Islet of Langerhans (tissue), 1 donor: ENCODE data around the gene FAM193A.
"Not testable (repeated sequence)": the region's sequence is repeated elsewhere in the genome, so short reads cannot be mapped to it uniquely, and the experiment has no call there.

Experiments
- FAIRE-seq: peaks from one replicate; lab custom pipeline; 2011; peaks lifted over from hg19 to GRCh38; lab: Jason Lieb, UNC

FAM193A gene

DNA sequence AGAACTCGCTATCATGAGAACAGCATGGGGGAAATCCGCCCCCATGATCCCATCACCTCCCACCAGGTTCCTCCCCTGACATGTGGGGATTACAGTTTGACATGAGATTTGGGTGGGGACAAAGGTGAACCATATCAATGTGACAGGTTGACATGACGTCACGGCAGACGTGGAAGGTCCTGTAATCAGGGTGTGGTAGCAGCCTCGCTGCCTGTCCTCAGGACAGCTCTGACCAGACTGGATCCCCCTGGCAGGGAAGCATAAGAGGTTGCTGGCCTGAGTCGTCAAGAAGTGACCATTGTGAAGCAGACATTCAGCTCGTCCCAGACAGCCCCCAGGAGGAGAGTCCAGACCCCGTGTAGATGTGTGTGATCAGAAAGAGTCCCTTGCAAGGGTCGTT lies 115.1 kb downstream of the FAM193A start:
- FAIRE-seq, result no peak

DNA sequence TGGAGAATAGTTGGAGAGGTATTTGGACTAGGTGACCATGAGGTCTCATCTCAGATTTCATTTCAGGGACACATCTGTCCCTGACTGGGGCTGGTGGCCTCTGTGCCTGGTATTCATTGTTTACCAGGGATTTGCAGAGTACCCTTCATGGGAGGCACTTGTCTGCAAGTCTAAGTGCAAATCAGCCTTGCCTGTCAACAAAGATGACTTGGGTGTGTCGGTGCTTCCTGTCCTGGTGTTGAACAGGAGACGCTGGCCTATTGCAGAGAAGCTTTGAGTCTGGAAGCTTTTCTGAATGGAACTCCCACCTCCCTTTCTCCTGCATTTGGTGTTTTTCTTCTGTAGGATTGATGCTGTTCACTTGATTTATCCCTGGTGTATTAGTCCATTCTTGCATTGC lies 115.6 kb downstream of the FAM193A start:
- FAIRE-seq, result no peak

DNA sequence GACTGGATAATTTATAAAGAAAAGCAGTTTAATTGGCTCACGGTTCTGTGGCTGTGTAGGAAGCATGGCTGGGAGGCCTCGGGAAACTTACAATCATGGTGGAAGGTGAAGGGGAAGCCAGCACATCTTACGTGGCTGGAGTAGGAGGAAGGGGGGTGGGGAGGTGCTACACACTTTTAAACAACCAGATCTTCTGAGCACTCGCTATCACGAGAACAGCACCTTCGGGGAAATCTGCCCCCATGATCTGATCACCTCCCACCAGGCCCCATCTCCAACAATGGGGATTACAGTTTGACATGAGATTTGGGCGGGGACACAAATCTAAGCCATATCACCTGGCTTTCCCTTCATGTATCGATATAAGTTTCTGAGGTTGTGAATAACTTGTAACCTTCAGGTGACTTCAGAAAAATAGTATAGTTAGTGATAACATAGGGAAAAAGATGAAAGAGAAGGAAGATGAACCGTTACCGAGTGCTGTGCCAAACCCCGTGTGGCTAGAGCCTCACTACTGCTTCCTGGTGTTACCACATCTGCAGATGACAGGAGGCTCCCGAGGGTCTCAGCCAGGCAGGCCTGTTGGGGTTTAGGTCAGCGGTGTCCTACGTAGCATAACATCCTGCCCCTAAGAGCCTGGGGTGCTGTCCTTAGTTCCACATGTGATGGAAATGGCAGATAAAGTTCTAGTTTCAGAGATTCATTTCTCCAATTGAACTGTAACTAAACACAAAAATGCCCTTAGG lies 116.1 kb downstream of the FAM193A start:
- FAIRE-seq, result no peak

DNA sequence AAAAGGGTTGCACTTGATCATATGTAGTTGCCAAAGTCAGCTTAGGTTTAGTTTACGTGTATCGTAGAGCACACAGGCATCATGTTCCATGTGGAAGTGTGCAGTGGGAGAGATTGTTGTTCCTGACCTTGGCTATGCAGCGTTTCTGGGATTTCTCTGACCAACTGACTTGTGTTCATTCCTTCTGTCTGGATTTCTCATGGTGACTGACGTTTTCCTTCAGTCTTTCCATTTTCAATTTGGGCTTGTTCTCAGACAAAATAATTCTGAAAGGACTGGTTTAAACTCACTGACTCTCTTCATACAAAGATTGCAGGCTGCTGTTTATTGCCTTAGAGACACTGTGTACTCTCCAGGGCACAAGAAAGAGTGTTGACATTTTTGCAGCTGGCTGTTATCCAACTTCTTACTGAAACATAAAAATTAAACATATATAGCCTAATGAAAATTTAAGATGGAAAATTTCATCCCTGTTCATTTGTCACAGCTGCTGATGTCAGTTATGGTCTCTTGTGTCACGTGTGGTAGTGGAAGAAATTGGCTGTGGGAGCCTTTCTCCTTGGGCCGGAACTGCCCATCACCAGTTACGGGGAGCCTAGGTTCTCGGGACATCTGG lies 124.3 kb downstream of the FAM193A start:
- no peak for FAIRE-seq

DNA sequence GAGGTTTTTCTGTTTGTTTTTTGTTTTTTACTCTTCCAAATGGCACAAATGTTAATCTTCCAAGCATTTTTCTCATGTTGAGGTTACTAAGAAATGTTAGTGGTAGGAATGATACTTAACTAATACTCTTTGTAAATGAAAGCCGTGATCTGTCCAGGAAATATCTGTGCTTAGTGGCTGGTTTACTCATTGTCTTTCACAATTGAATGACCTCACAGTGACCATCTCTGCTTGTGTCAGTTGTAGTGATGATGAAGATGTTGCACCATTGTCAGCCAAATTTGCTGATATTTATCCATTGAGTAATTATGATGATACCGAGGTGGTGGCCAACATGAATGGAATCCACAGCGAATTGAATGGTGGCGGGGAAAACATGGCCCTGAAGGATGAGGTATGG lies 126.2 kb downstream of the FAM193A start:
- no peak for FAIRE-seq

DNA sequence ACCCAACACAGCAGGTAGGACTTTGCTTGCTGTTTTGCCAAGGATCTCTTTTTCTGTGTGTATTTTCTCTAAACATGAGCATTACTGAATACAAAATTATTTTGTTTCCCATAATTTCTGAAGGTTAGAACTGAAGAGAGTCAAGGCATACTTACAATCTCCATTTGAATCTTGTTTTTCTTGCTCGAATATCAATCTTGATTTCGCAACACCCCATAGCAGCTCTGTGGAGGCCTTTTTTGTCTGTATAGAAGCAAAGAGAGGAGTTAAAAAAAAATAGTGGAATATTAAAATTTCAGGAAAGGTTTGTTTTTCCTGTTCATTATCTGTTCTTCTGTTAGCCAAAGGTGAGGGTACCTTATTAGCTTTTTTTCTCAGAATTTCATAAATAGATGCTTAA lies 126.8 kb downstream of the FAM193A start:
- no peak for FAIRE-seq

DNA sequence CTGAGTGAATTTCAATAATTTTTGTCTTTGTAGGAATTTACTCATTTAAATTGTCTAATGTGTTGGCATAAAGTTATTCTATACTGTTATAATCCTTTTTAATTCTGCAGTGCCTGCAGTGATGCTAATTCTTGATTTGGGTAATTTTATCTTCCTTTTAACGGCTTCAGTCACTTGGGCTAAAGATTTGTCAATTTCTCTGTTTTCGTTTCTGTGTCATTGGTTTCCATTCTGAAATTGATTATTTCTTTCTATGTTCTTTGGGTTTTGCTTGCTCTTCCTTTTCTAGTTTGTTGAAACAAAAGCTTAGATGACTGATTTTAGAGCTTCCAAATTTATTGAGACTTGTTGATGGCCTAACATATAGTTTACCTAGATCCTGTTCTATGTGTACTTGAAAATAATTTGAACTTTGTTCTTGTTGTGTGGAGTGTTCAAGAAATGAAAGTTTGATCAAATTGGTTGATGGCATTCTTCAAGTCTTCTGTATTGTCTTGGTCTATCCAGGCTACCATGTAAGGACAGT lies 130.3 kb downstream of the FAM193A start:
- FAIRE-seq, result no peak

DNA sequence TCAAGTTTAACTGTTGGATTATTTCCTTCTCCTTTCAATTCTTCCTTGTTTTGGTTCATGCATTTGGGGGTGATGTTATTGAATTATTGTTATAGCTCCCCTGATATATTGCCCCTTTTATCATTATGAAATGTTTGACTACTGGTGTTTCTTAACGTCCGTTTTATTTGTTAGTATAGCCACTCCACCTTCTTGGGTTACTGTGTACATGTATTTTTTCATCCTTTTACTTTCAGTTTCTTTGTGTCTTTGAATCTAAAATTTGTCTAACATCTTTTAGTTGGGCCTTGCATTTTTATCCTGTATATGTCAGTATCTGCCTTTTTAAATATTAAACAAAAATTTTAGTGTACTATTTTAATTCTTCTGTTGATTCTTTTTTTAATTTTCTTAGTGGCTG lies 131.0 kb downstream of the FAM193A start:
- peak; percentile 71 for FAIRE-seq

DNA sequence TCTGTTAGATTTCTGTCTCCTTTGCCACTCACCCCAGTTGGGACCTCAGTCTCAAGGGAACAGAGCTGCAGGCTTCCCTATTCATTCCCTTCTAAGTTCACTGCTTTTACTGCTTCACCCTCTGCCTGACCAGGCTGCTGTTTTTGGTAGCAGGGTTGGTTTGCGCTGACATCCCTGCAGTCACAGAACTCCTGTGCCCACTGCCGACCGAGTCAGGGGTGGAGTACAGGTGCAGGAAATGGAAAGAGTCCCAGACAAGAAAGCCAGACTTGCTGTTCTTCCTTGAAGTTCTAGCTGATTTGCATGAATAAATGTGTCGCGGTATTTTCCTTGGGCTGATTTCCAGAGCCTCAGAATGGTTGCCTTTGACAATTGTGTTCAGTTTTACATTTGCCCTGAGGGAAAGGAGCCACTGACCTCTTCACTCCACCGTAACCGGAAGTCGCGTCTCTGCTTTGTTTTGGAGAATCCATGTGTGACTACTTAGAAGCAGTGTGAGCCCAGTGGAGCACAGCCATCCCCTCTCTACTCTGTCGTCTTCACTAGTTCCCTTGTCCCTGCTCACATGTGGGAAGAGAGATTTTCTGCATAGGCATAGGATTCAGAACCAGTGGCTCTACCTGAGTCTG lies 134.9 kb downstream of the FAM193A start:
- no peak for FAIRE-seq

DNA sequence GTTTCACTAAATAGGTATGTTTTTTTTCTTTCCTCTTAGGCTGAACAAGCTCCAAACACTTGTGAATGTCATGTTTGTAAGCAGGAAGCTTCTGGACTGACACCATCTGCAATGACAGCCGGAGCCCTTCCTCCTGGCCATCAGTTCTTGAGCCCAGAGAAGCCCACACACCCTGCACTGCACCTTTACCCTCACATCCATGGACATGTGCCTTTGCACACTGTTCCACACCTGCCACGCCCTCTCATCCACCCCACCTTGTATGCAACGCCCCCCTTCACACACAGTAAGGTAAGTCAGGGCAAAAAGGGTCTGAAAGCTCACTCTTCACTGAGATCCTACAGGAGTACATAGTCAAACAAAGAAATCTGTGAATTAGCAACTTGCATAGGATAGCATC lies 135.6 kb downstream of the FAM193A start:
- no peak for FAIRE-seq

DNA sequence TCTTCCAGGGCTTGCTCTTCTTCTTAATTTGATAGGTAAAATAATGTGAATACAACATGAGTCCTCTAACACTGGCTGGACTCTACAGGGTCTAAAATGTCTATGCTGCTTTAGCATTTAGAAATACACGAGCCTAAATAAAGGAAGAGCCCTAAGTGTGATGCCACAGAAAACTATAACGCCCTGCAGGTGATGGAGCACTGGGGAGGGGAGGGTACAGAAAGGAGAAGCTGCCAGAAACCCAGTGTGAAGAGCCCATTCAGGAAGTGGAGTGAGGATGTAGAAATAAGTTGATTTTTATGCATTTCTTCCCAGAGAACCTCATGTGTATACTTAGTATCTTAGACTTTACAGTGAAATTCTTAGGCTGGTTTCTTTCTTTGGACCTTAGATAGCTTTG lies 136.3 kb downstream of the FAM193A start:
- no peak for FAIRE-seq

DNA sequence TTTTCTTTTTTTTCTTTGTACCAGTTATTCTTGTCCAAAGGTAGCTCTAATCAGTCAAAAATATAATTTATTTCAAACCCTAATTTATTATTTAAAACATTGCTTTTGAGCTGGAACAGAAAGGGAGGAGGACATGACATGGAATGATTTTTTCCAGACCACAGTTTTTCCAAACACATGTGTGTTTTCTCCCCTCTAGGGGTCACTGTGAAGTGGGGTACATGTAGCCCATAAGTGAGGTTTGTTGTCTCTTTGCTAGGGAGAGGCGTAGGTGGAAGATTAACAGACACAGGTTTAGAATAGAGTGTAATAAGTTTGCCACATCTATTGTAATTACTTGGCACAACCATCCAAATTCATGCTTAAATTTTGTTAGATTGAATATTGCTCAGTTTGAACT lies 136.7 kb downstream of the FAM193A start:
- FAIRE-seq, result no peak

DNA sequence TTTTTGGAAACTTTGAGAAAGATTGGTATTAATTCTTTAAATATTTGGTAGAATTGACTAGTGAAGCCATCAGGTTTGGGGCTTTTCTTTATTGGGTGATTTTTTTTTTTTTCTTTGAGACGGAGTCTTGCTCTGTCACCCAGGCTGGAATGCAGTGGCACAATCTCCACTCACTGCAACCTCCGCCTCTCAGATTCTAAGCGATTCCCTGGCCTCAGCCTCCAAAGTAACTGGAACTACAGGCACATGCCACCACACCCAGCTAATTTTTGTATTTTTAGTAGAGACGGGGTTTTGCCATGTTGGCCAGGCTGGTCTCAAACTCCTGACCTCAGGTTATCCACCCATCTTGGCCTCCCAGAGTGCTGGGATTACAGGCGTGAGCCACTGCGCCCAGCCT lies 143.3 kb downstream of the FAM193A start:
- FAIRE-seq, result not testable (repeated sequence)

DNA sequence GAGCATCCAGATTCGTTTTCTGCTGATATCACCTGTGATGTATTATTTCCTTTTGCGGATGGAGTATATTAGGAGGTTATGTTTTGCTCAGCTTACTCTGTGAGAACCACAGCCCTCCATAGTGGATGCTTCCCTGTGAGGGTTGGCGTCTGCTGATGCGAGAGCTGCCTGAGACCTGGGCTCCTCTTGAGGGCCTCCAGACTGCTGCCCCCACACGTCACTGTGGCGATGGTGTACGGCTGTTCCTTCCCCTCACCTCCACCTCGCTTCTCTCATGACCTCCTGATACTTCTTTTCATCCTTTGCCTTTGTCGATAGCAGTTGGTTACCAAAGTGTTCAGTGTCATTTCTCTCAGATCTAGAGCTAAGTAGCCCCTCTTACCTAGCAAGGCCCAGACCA lies 148.0 kb downstream of the FAM193A start:
- no peak for FAIRE-seq

DNA sequence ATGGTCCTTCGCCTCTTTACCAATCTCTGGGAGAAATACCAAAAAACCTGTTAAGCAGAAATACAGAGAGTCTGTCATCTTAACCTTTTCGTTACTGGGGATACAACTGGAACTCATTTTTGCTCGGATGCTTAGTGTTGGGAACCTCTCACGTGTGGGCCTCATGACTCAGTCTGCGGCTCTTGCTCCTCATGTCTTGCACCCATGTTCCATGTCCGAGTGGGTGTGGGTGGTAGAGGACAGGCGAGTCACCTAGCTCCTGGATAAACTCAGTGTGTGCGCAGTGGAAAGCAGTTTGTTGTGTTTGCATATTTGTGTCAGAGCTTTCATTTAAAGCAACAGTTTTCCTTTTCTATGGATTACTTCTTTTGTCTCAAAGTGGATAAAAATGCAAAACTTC lies 149.1 kb downstream of the FAM193A start:
- FAIRE-seq, result no peak

DNA sequence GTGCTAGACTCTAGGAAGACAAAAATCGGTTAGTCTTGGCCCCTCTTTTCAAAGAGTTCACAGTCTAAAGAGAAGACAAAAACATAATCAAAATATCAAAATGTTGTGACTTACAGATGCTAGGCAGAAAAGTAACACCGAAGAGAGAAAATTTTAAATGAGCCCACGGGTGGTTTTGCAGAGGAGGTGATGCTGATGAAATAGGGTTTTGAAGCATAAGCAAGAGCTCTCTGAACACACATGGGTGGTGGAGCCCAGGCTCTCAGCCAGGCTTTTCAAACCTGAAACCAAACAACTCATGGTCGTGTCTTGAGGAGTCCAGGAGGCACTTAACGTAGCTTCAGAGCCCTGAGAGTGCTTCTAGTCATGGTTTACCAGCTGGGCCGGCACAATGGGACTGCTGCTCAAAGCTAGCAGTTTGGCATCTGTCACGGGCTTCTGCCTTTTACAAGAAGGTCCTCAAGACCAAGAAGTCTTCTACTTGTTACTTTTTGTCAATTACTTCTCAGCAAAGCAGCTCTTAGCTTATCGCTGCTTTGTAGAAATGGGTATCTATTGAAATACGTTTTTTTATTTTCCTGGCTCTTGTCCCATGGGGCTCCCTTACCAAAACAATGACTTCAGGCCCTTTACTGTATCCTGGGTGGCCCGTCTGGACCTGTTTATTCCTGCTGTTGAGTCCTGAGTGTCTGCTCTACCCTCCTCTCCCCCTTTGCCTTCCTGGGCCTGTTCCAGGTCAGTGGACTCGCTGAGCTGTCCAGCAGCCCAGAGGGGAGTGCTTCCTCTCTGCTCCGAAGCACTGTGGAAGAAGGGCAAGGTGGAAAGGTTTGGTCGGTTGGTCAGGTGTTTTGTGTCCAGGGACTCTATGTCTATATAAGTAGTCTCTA lies 150.2 kb downstream of the FAM193A start:
- FAIRE-seq, result no peak

DNA sequence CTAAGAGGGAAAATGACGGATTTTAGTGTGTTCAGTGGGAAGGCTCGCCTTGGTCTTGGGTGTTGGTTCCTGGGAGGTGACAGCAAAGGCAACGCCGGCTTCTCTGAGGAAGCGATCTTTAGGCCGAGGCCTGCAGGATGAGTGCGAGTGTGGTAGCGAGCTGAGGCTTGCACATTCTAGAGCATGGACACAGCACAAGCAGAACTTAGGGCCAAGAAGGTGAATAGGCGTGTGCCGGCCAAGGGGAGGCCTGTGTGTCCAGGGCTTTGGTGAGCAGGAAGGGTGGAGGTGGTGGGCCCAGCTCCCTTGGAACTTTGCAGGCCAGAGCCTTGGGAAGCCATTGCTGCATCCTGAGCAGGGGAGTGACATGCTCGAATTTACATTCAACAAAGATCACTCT lies 151.8 kb downstream of the FAM193A start:
- FAIRE-seq, result no peak

DNA sequence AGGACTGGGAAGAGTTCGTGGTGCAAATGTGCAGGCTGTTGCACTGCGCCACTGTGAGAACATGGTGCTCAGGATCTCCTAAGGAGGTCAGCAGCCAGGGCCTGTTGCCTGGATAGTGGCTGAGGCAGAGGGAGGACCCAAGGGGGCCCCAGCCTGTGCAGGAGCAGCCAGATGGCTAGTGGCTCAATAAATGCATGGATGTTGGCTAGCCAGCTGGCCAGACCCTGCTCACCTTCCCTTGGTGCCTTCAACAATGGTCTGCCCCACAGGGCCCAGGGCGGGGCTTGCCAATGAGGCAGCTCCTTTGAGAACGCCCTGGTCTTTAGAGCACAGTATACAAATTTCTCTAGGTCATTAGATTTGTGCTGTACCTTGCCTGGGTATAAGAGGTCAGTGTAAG lies 152.2 kb downstream of the FAM193A start:
- no peak for FAIRE-seq

DNA sequence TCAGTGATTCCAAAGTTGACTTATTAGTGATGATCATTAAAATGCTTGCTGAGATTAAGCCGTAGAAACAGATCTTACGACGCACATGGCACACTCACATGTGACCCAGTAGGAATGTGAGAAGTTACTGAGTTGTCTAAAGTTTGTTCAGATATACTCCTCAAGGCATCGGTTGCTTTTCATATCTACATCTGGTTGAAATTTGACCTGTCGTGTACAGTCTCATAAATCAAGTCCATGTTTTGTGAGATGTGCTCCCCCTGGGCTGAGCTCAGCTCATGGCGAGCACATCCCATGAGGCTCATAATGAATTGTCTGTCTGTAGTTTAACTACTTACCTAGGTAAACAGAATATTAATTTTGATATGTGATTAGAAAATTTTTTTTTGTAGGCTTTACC lies 152.7 kb downstream of the FAM193A start:
- FAIRE-seq, result no peak

DNA sequence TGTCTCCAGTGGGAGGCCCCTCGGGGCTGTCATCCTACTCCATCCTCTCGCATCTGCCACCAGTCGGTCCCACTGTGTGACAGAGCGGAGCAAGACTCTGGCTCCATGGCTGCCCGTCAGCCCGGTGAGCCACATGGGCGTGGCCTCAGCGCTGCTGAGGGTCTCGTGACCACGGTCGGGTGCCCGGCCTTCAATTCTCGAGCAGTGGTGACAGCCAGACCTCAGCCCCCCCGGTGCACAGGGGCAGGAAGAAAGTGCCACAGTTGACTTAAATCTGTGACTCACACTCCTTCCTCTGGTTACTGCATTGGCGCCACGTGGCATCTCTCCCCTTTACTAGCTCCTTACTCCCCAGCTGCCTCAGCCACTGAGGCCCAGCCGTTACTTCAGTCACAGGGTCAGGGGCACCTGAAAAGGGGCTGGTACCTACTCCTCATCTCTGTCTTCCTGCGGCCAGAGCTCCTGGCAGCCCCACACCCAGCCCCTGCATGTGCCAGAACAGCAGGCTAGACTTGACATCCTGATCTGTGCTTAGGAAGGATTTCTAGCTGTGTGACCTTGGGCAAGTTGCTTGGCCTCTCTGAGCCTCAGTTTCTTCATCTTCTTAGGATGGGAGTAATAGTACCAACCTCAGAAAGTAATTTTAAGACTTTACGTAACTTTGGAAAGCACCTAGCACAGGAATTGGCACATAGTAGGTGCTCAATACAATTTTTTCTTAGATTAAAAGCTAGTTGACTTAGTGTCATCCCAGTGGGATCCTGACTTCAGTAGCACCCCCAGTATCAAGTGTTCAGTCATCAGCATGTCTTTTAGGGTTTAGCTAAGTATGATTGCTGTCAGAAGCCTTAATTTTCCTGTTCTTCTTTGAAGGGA lies 153.6 kb downstream of the FAM193A start:
- FAIRE-seq, result no peak

DNA sequence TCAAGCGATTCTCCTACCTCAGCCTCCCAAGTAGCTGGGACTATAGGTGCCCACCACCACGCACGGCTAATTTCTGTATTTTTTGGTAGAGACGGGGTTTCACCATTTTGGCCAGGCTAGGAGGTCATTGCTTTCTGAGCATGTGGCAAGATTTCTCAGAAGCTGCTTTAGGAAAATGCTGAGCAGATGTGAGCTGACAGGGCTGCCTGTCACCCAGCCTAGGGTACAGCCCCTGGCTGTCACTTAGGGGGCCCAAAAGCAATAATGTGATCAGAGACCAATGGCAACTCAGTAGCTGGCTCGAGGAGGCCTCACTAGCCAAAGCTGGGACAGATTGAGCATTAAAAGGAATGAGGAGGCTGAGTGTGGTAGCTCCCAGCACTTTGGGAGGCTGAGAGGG lies 154.9 kb downstream of the FAM193A start:
- no peak for FAIRE-seq
